Gastrocnemius medialis (tissue), 4 donors: ENCODE results near the gene DCAF4L1.

ENCODE experiments used
- POLR2A ChIP-seq, 2 donors: fragments of 450-650 bp; IDR thresholded peaks; one replicate each; pipeline ENCODE4 v1.6.1; 2017; ENCODE audit warnings: antibody characterized with exemption in 2 of 2, mild to moderate bottlenecking in 2 of 2, moderate library complexity in 2 of 2
- TF ChIP-seq, protein P1 (sequence below), 5 experiments: fragments of 450-650 bp in 3 of 5; fragments of 200-600 bp in 2 of 5; sonication (generic) in 2 of 5; IDR thresholded peaks in 4 of 5; conservative IDR thresholded peaks in 1 of 5; 1 replicate in 4 of 5; 2 replicates in 1 of 5; pipeline ENCODE4 v1.5.1; 2016 to 2019; ENCODE audit warnings: antibody characterized with exemption in 5 of 5, mild to moderate bottlenecking in 3 of 5, moderate library complexity in 3 of 5

DNA sequence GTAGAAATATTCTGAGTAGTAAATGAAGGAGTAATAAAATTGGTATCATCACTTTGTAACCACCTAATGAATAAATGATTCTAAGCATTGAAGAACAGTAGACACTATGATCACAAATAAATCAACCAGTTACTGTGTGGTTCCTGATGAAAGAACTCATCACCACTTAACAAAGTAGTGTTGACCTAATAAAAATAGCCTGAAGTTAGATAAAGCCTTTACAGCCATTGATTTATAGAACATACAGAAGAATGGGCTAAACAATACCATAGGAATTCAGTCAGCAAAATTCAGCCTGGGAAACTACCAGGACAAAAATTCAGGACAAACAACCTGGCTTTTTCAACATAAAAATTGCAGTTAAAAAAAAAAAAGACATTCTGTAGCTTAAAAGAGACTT lies 17.8 kb downstream of the DCAF4L1 start:
- TF ChIP-seq, protein P1, sequence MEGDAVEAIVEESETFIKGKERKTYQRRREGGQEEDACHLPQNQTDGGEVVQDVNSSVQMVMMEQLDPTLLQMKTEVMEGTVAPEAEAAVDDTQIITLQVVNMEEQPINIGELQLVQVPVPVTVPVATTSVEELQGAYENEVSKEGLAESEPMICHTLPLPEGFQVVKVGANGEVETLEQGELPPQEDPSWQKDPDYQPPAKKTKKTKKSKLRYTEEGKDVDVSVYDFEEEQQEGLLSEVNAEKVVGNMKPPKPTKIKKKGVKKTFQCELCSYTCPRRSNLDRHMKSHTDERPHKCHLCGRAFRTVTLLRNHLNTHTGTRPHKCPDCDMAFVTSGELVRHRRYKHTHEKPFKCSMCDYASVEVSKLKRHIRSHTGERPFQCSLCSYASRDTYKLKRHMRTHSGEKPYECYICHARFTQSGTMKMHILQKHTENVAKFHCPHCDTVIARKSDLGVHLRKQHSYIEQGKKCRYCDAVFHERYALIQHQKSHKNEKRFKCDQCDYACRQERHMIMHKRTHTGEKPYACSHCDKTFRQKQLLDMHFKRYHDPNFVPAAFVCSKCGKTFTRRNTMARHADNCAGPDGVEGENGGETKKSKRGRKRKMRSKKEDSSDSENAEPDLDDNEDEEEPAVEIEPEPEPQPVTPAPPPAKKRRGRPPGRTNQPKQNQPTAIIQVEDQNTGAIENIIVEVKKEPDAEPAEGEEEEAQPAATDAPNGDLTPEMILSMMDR (IDR thresholded peaks at IDR 0.05 in 4 of 5, conservative IDR thresholded peaks at IDR 0.05 in 1 of 5), result no peak
- TF ChIP-seq POLR2A (IDR thresholded peaks at IDR 0.05), result no peak
